DND-41 (cell line): ENCODE measurements around the gene DCTN2.

Experiments used
- ATAC-seq: fragments of 200-7000 bp; cut with Tn5 transposase; 3 replicates; pipeline ENCODE4 v1.9.1; 2021; ENCODE audit warnings: low read depth; ENCODE audit not compliant: insufficient read depth
- DNase-seq: peaks from one replicate; pipeline ENCODE4 v3.0.0-alpha.2; 2020
- H2AFZ ChIP-seq: 2 replicates; pipeline ENCODE4 v1.6.0; 2012; ENCODE audit warnings: low read depth, low read length
- H3K27ac ChIP-seq: 2 replicates; pipeline ENCODE4 v1.5.1; 2012; ENCODE audit warnings: low read length, inconsistent platforms
- H3K27me3 ChIP-seq: fragments of 200-600 bp; sonication (generic); 2 replicates; pipeline ENCODE4 v1.6.0; 2012; ENCODE audit warnings: low read length, mild to moderate bottlenecking, inconsistent platforms; ENCODE audit not compliant: insufficient read depth, poor library complexity
- H3K36me3 ChIP-seq: 2 replicates; pipeline ENCODE4 v1.5.1; 2012; ENCODE audit warnings: low read length, inconsistent platforms; ENCODE audit not compliant: insufficient read depth
- H3K4me1 ChIP-seq: 2 replicates; pipeline ENCODE4 v1.5.1; 2012; ENCODE audit warnings: mild to moderate bottlenecking, low read length; ENCODE audit not compliant: insufficient read depth
- H3K4me2 ChIP-seq: 2 replicates; pipeline ENCODE4 v1.6.0; 2012; ENCODE audit warnings: mild to moderate bottlenecking, moderate library complexity, low read length, inconsistent platforms; ENCODE audit not compliant: insufficient read depth
- H3K4me3 ChIP-seq, 2 experiments: fragments of 200-600 bp in 1 of 2; shearing (Covaris generic) in 1 of 2; 2 replicates each; pipeline ENCODE4 v1.5.1; 2012 to 2016; ENCODE audit warnings: inconsistent platforms in 2 of 2, low read length in 2 of 2, mild to moderate bottlenecking in 2 of 2, low read depth in 1 of 2, moderate library complexity in 1 of 2
- H3K79me2 ChIP-seq: 2 replicates; pipeline ENCODE4 v1.6.0; 2012; ENCODE audit warnings: low read length, inconsistent platforms; ENCODE audit not compliant: insufficient read depth
- H3K9ac ChIP-seq: 2 replicates; pipeline ENCODE4 v1.6.0; 2012; ENCODE audit warnings: low read depth, mild to moderate bottlenecking, inconsistent platforms, low read length, moderate library complexity
- H3K9me3 ChIP-seq: 2 replicates; pipeline ENCODE4 v1.5.1; 2012; ENCODE audit warnings: low read length, moderate library complexity, mild to moderate bottlenecking, inconsistent platforms; ENCODE audit not compliant: insufficient read depth, severe bottlenecking
- H4K20me1 ChIP-seq: 2 replicates; pipeline ENCODE4 v1.6.0; 2012; ENCODE audit warnings: low read length; ENCODE audit not compliant: insufficient read depth
- CTCF ChIP-seq: IDR thresholded peaks from 2 replicates; pipeline ENCODE4 v1.5.1; 2012; ENCODE audit warnings: borderline replicate concordance, low read length, moderate library complexity, mild to moderate bottlenecking; ENCODE audit not compliant: poor library complexity, severe bottlenecking; ENCODE audit errors: extremely low read depth
- EZH2 ChIP-seq: IDR thresholded peaks from 3 replicates; pipeline ENCODE4 v1.6.1; 2012; ENCODE audit warnings: borderline replicate concordance, low read depth, mild to moderate bottlenecking, moderate library complexity, low read length, inconsistent platforms; ENCODE audit not compliant: severe bottlenecking

The DCTN2 gene

GRCh38 chr12:57485695-57486094 is 61.3 kb downstream of the DCTN2 start:
- H3K27me3 ChIP-seq = no peaks in the 10 kb centered on the region
- ATAC-seq (no peak), DNase-seq (no peak)
- H3K4me1 ChIP-seq = peaks cover 28% of the 10 kb centered on the region
- no peaks in the 10 kb centered on the region for H3K9me3 ChIP-seq
- H2AFZ ChIP-seq = 0 out of 2 replicates have a peak overlapping the region, but pooled peaks have one; percentile 6
- TF ChIP-seq CTCF = no peak
- TF ChIP-seq EZH2 = no peak
- H3K9ac ChIP-seq = no peak overlapping the region
- peaks cover 22% of the 10 kb centered on the region for H3K36me3 ChIP-seq
- H3K79me2 ChIP-seq = peaks cover 29% of the 10 kb centered on the region
- H3K27ac ChIP-seq = no peak overlapping the region
- no peak overlapping the region for H3K4me3 ChIP-seq
- peaks cover 20% of the 10 kb centered on the region for H4K20me1 ChIP-seq
- no peak overlapping the region for H3K4me2 ChIP-seq

- no peak overlapping the region for H3K27ac ChIP-seq
- H3K4me1 ChIP-seq = peaks cover 11% of the 10 kb centered on the region
- H3K4me3 ChIP-seq = no peak overlapping the region
- H2AFZ ChIP-seq = no peak overlapping the region
- H3K36me3 ChIP-seq = no peaks in the 10 kb centered on the region; the same call in 1 of the 2 replicates
- ATAC-seq (no peak), DNase-seq (no peak)
- H4K20me1 ChIP-seq = no peaks in the 10 kb centered on the region
- peaks cover 7% of the 10 kb centered on the region for H3K79me2 ChIP-seq
- TF ChIP-seq CTCF = no peak
- TF ChIP-seq EZH2 = no peak
- no peaks in the 10 kb centered on the region for H3K9me3 ChIP-seq
- no peaks in the 10 kb centered on the region for H3K27me3 ChIP-seq
- no peak overlapping the region for H3K9ac ChIP-seq
- no peak overlapping the region for H3K4me2 ChIP-seq
These were observed 63.5 kb downstream of the DCTN2 start for GRCh38 chr12:57483466-57483865.

- Histone ChIP-seq H3K36me3 (no peaks in the 10 kb centered on the region), H2AFZ (no peak overlapping the region), H3K9me3 (no peaks in the 10 kb centered on the region), H3K4me3 (no peak overlapping the region), H4K20me1 (no peaks in the 10 kb centered on the region), H3K4me2 (no peak overlapping the region), H3K9ac (no peak overlapping the region), H3K27ac (no peak overlapping the region), H3K79me2 (peaks cover 4% of the 10 kb centered on the region), H3K4me1 (peaks cover 20% of the 10 kb centered on the region), H3K27me3 (no peaks in the 10 kb centered on the region)
- TF ChIP-seq CTCF (no peak), EZH2 (no peak)
- ATAC-seq (no peak), DNase-seq (no peak)
These were observed 65.3 kb downstream of the DCTN2 start for GRCh38 chr12:57481671-57482070.
